Mesenchymal stem cell (in vitro differentiated cells and primary cell): ENCODE data around the gene ZNF212.
A peak's percentile ranks its signal among the peaks of the same experiment; 100 is the strongest.

ENCODE experiments used
- DNase-seq: peaks from one replicate; pipeline ENCODE4 v3.0.0-alpha.2; 2013
- H2AFZ ChIP-seq: one replicate; pipeline ENCODE4 v1.6.1; 2013; ENCODE audit warnings: low read depth, mild to moderate bottlenecking, control low read depth, inconsistent platforms, low read length, moderate library complexity
- H2AK5ac ChIP-seq: 2 replicates; pipeline ENCODE4 v1.6.1; 2013; ENCODE audit warnings: low read length, moderate library complexity, mild to moderate bottlenecking, inconsistent platforms; ENCODE audit not compliant: severe bottlenecking
- H2BK120ac ChIP-seq: one replicate; pipeline ENCODE4 v1.6.1; 2013; ENCODE audit warnings: low read depth, mild to moderate bottlenecking, inconsistent platforms, low read length, moderate library complexity
- H2BK12ac ChIP-seq, 2 experiments: one replicate each; pipeline ENCODE4 v1.6.1; 2013; ENCODE audit warnings: inconsistent platforms in 2 of 2, low read length in 2 of 2, mild to moderate bottlenecking in 2 of 2, moderate library complexity in 2 of 2, control low read depth in 1 of 2
- H2BK15ac ChIP-seq: one replicate; pipeline ENCODE4 v1.6.1; 2013; ENCODE audit warnings: mild to moderate bottlenecking, low read depth, inconsistent platforms; ENCODE audit not compliant: poor library complexity, severe bottlenecking
- H2BK5ac ChIP-seq: 2 replicates; pipeline ENCODE4 v1.6.1; 2013; ENCODE audit warnings: low read depth, mild to moderate bottlenecking, low read length, control low read depth, inconsistent platforms; ENCODE audit not compliant: poor library complexity, severe bottlenecking
- H3K14ac ChIP-seq, 2 experiments: one replicate each; pipeline ENCODE4 v1.6.1; 2013; ENCODE audit warnings: inconsistent platforms in 2 of 2, low read length in 2 of 2, control low read depth in 1 of 2, mild to moderate bottlenecking in 1 of 2, moderate library complexity in 1 of 2
- H3K18ac ChIP-seq, 2 experiments: one replicate each; pipeline ENCODE4 v1.6.1; 2013; ENCODE audit warnings: inconsistent platforms in 2 of 2, low read length in 2 of 2, control low read depth in 1 of 2, low read depth in 1 of 2, mild to moderate bottlenecking in 1 of 2
- H3K23ac ChIP-seq, 2 experiments: one replicate each; pipeline ENCODE4 v1.6.1; 2013; ENCODE audit warnings: inconsistent platforms in 2 of 2, low read length in 2 of 2, mild to moderate bottlenecking in 2 of 2, moderate library complexity in 2 of 2, control low read depth in 1 of 2
- H3K27ac ChIP-seq: 2 replicates; pipeline ENCODE4 v1.5.1; 2013; ENCODE audit warnings: mild to moderate bottlenecking, moderate library complexity, low read length, control low read depth, inconsistent platforms; ENCODE audit not compliant: poor library complexity, severe bottlenecking
- H3K27me3 ChIP-seq, 2 experiments: 2 replicates each; pipeline versions ENCODE4 v1.6.1 to v1.7.0; 2013; ENCODE audit warnings: low read length in 2 of 2, mild to moderate bottlenecking in 2 of 2, moderate library complexity in 2 of 2, control low read depth in 1 of 2, inconsistent platforms in 1 of 2; ENCODE audit not compliant: control insufficient read depth in 1 of 2, insufficient read depth in 1 of 2
- H3K36me3 ChIP-seq, 2 experiments: 2 replicates each; pipeline versions ENCODE4 v1.6.1 to v1.7.0; 2013; ENCODE audit warnings: low read length in 2 of 2, control low read depth in 1 of 2, inconsistent platforms in 1 of 2, low read depth in 1 of 2, mild to moderate bottlenecking in 1 of 2; ENCODE audit not compliant: insufficient read depth in 2 of 2, control insufficient read depth in 1 of 2
- H3K4ac ChIP-seq, 2 experiments: one replicate each; pipeline ENCODE4 v1.6.1; 2013; ENCODE audit warnings: inconsistent platforms in 2 of 2, low read length in 2 of 2, mild to moderate bottlenecking in 2 of 2, moderate library complexity in 2 of 2, control low read depth in 1 of 2, low read depth in 1 of 2
- H3K4me1 ChIP-seq: 2 replicates; pipeline ENCODE4 v1.6.1; 2013; ENCODE audit warnings: low read depth, low read length, control low read depth; ENCODE audit not compliant: control insufficient read depth, insufficient read depth
- H3K4me2 ChIP-seq: 2 replicates; pipeline ENCODE4 v1.6.1; 2013; ENCODE audit warnings: low read length, mild to moderate bottlenecking, inconsistent platforms; ENCODE audit not compliant: poor library complexity, severe bottlenecking
- H3K4me3 ChIP-seq, 2 experiments: 2 replicates each; pipeline versions ENCODE4 v1.5.1 to v1.7.0; 2013; ENCODE audit warnings: low read length in 2 of 2, mild to moderate bottlenecking in 2 of 2, control low read depth in 1 of 2, low read depth in 1 of 2; ENCODE audit not compliant: insufficient read depth in 1 of 2
- H3K79me1 ChIP-seq: replicated peaks from 2 replicates; pipeline ENCODE4 v1.6.1; 2013; ENCODE audit warnings: mild to moderate bottlenecking, control low read depth, low read length, inconsistent platforms; ENCODE audit not compliant: poor library complexity, severe bottlenecking
- H3K9ac ChIP-seq: 2 replicates; pipeline ENCODE4 v1.7.0; 2013; ENCODE audit warnings: mild to moderate bottlenecking, low read length, moderate library complexity
- H3K9me3 ChIP-seq: 2 replicates; pipeline ENCODE4 v1.7.0; 2013; ENCODE audit warnings: mild to moderate bottlenecking, low read length; ENCODE audit not compliant: control insufficient read depth
- H4K8ac ChIP-seq: one replicate; pipeline ENCODE4 v1.6.1; 2013; ENCODE audit warnings: inconsistent platforms, mild to moderate bottlenecking, low read length, moderate library complexity
- H4K91ac ChIP-seq: one replicate; pipeline ENCODE4 v1.6.1; 2013; ENCODE audit warnings: mild to moderate bottlenecking, low read length, inconsistent platforms
- WGBS: methylation state at CpG from one replicate; pipeline ENCODE4 v1.1.7; 2013; ENCODE audit warnings: mixed read lengths; 5-methylcytosine and 5-hydroxymethylcytosine counted together

Gene ZNF212

DNA sequence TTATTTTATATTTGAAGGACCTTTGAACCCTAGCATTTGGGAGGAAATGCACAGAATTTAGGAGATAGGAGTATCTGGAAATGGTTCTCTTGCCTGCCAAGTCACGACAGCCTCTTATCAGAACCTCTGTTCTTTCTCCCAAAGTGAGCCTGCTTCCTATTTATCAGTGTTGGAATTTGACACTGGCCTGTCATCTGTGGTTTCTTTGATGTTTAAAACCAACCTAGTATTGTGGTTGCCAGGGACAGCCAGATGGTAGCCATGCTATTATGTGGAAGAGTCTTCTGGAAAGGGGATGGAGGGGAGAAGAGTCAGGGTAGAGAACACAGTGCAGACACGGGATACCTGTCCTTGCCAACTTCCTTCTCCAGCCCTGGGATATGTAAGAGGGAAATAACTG lies 23.0 kb upstream of the ZNF212 start:
- Histone ChIP-seq H3K14ac (no peak overlapping the region), H3K4me3 (no peak overlapping the region), H3K27me3 (no peaks in the 10 kb centered on the region), H3K27ac (no peak overlapping the region), H2BK120ac (no peak overlapping the region), H3K9ac (no peak overlapping the region), H3K23ac (no peak overlapping the region), H2BK12ac (no peak overlapping the region), H3K4me2 (no peak overlapping the region), H2BK15ac (no peak overlapping the region), H3K4ac (no peak overlapping the region), H2AFZ (no peak overlapping the region), H3K36me3 (peaks cover 77 to 92% of the 10 kb centered on the region in 2 experiments), H4K8ac (no peak overlapping the region), H3K4me1 (peaks cover 9% of the 10 kb centered on the region), H3K79me1 (peaks cover 30% of the 10 kb centered on the region), H3K18ac (no peak overlapping the region), H2AK5ac (no peak overlapping the region), H2BK5ac (no peak overlapping the region), H3K9me3 (no peaks in the 10 kb centered on the region), H4K91ac (no peak overlapping the region)
- DNase-seq = no peak
- WGBS = no CpG with 5 or more reads among the region's 2 CpGs

DNA sequence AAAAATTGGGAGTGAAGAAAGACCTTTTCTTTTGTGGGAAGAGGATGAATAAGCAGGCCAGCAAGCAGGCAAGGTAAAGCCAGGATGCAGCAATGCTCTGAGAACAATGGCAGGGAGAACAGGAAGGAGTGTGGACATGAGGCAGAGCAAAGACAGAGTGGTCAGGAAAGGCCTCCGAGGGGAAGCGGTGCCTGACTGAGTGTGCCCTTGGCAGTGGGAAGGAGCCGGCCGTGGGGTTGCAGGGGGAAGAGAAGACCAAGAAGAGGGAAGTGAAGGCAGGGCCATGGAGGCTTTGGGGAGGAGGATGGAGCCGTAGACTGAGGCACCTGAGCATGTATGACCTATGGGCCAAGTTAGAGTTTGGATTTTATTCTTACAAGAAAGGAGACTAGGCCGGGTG lies 21.9 kb upstream of the ZNF212 start:
- Histone ChIP-seq H3K9ac (no peak overlapping the region), H3K79me1 (peaks cover 33% of the 10 kb centered on the region), H3K18ac (no peak overlapping the region), H3K36me3 (peaks cover 83 to 88% of the 10 kb centered on the region in 2 experiments), H3K9me3 (no peaks in the 10 kb centered on the region), H3K4ac (no peak overlapping the region), H2BK5ac (no peak overlapping the region), H3K27ac (no peak overlapping the region), H3K27me3 (no peaks in the 10 kb centered on the region), H2AFZ (no peak overlapping the region), H3K4me1 (peaks cover 11% of the 10 kb centered on the region), H3K4me2 (no peak overlapping the region), H2AK5ac (no peak overlapping the region), H3K23ac (no peak overlapping the region), H4K8ac (no peak overlapping the region), H3K14ac (no peak overlapping the region), H2BK120ac (no peak overlapping the region), H2BK12ac (no peak overlapping the region), H4K91ac (no peak overlapping the region), H2BK15ac (no peak overlapping the region), H3K4me3 (no peak overlapping the region)
- WGBS = 99% methylated on average over 6 of the region's 6 CpGs
- DNase-seq = no peak

DNA sequence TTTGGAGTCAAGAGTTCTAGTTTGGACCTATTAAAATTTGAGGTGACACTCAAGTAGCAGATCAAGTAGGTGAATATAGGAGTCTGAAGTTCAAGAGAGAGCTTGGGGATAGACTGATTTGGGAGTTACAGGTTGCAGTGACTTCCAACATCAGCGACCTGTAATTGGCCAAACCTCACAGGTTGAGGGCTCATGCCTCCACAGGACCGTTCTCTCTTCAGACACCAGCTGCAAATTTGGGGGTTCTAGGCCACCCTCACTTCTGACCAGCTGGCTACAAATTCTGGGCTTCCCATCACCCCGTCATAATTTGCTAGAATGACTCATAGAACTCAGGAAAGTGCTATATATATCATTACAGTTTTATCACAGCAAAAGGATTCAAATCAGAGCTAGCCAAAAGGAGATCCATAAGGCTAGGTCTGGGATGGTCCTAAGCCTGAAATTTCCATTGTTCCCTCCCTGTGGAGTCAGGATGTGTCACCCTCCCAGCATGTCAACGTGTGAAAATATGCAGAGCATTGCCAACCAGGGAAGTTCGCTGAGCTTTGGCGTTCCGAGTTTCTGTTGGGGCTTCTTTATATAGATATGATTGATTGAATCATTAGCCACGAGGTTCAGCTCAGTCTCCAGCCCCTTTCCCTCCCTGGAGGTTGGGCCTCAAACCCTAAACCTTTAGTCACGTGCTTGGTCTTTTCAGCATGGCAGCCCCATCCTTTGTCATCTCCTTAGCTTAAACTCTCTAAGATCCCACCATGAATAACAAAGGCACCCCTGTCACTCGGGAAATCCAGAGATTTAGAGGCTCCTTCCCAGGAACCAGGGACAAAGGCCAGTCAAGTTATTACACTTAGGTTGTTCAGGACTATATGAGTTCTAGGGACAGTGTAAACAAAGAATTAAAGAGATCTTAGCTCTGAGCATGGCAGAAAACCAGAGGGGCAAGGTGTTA lies 20.7 kb upstream of the ZNF212 start:
- no peak overlapping the region for H3K4ac ChIP-seq
- H2BK5ac ChIP-seq = no peak overlapping the region

DNA sequence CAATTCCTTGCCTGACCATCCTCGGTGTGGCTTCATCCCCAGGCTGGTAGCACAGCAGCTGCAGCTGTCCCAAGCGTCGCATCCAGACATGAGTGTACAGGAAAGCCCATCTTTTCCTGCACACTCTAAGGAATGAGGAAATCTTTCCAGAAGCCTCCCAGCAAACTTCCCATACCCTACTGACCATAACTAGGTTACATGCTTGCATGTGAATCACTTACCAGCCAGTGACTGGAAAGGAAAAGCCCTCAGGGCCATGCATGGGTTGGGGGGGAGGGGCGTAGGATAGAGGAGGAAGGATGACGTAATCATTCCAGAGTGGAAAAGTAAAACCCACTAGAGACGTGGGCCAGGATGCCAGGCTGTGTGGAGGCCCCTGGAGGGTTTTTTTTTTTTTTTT lies 18.9 kb upstream of the ZNF212 start:
- 66% methylated on average over 6 of the region's 6 CpGs for WGBS
- Histone ChIP-seq H3K9ac (no peak overlapping the region), H2BK5ac (no peak overlapping the region), H3K14ac (no peak overlapping the region), H3K27me3 (no peaks in the 10 kb centered on the region), H3K4me3 (no peak overlapping the region), H3K4me2 (no peak overlapping the region), H3K27ac (peak overlapping the region; percentile 39), H3K4me1 (peaks cover 11% of the 10 kb centered on the region), H3K9me3 (no peaks in the 10 kb centered on the region), H2AK5ac (no peak overlapping the region), H2AFZ (no peak overlapping the region), H4K91ac (no peak overlapping the region), H3K18ac (no peak overlapping the region), H3K4ac (no peak overlapping the region), H4K8ac (no peak overlapping the region), H2BK12ac (no peak overlapping the region), H2BK15ac (no peak overlapping the region), H3K23ac (no peak overlapping the region), H3K36me3 (peaks cover 78 to 81% of the 10 kb centered on the region in 2 experiments), H3K79me1 (peaks cover 41% of the 10 kb centered on the region), H2BK120ac (no peak overlapping the region)
- DNase-seq = peak; percentile 88

More for the DNA sequence above, 20.7 kb upstream of the ZNF212 start:
- Histone ChIP-seq H3K27ac (no peak overlapping the region), H3K23ac (no peak overlapping the region), H2BK15ac (no peak overlapping the region), H3K9me3 (no peaks in the 10 kb centered on the region), H2AFZ (no peak overlapping the region), H4K8ac (no peak overlapping the region), H3K4me1 (peaks cover 11% of the 10 kb centered on the region), H3K18ac (no peak overlapping the region), H2BK120ac (no peak overlapping the region), H3K79me1 (peaks cover 36% of the 10 kb centered on the region), H3K9ac (no peak overlapping the region), H3K4me3 (no peak overlapping the region), H4K91ac (no peak overlapping the region), H2AK5ac (no peak overlapping the region), H3K14ac (no peak overlapping the region), H3K36me3 (peaks cover 81% of the 10 kb centered on the region in 2 experiments), H3K4me2 (no peak overlapping the region), H2BK12ac (no peak overlapping the region), H3K27me3 (no peaks in the 10 kb centered on the region)
- 83% methylated on average over 10 of the region's 10 CpGs for WGBS
- DNase-seq = no peak
